GM18909 (cell line): ENCODE measurements around the gene PFAS.

Experiments
- ATAC-seq: cut with Tn5 transposase; IDR thresholded peaks from one replicate; pipeline ENCODE4 v1.9.1; 2021; ENCODE audit warnings: mild to moderate bottlenecking; ENCODE audit not compliant: unreplicated experiment, poor library complexity

PFAS gene

DNA sequence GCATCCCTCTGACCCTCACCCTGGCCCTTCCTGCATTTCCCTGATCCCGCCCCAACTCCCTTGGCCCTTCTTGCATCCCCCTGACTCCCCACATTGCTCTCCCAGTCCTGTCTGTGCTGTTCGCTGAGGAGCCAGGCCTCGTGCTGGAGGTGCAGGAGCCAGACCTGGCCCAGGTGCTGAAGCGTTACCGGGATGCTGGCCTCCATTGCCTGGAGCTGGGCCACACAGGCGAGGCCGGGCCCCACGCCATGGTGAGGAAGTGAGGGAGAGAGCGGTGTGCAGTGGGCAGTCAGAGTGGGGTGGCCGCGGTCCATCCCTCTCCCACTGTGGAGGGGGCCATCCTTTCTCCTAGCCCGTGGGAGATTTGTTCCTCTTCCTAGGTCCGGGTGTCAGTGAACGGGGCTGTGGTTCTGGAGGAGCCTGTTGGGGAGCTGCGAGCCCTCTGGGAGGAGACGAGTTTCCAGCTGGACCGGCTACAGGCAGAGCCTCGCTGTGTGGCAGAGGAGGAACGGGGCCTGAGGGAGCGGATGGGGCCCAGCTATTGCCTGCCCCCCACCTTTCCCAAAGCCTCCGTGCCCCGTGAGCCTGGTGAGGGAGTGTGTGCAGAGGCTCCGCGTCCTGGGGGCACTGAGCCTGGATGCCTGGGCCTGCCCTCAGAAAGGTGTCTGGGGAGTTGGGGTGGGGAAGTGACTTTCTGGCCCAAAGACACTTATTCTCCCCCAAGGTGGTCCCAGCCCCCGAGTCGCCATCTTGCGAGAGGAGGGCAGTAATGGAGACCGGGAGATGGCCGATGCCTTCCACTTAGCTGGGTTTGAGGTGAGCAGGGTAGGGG lies 17.8 kb downstream of the PFAS start:
- ATAC-seq: no peak

DNA sequence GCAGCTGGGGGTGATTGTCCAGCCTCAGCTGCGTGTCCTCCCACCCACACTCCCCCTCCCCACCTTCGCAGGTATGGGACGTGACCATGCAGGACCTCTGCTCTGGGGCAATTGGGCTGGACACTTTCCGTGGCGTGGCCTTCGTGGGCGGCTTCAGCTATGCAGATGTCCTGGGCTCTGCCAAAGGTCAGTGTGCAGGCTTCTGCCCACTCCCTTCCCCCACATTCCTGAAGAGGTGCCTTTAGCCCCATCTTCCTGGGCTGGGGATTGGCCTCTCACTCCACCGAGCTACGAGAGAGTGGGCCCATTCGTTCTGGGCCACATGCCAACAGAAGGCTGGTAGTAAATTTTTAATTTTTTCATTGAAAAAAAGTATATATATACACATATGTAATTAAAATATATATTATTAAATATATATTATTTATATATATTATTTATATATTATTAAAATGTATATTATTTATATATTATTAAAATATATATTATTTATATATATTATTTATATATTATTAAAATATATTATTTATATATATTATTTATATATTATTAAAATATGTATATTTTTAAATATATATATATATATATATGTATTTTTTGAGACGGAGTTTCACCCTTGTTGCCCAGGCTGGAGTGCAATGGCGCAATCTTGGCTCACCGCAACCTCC lies 18.5 kb downstream of the PFAS start:
- no peak for ATAC-seq

DNA sequence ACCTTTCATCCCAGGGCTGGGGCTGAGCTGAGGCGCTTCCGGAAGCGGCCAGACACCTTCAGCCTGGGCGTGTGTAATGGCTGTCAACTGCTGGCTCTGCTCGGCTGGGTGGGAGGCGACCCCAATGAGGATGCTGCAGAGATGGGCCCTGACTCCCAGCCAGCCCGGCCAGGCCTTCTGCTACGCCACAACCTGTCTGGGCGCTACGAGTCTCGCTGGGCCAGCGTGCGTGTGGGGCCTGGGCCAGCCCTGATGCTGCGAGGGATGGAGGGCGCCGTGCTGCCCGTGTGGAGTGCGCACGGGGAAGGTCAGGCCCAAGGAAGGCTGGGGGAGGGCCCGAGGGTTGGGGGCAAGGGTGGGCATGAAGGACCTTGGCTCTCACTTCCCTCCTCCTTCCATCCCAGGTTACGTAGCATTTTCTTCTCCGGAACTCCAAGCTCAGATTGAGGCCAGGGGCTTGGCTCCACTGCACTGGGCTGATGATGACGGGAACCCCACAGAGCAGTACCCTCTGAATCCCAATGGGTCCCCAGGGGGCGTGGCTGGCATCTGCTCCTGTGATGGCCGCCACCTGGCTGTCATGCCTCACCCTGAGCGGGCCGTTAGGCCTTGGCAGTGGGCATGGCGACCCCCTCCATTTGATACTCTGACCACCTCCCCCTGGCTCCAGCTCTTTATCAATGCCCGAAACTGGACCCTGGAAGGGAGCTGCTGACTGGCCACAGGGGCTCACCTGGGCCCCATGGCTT lies 19.6 kb downstream of the PFAS start:
- no peak for ATAC-seq

DNA sequence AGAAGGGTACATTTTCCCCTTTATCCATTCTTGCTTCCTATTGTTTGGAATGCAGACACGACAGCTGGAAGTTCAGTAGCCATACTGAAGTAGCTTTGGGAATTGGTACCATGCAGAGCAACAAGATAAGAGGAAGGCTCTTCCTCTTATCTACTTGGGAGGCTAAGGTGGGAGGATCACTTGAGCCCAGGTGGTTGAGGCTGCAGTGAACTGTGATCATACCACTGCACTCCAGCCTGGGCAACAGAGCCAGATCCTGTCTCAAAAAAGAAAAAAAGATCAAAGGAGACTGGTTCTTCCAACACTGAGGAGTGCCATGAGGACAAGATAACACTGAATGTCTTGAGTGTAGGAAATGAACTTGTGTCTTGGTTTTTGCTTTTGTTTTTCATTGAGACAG lies 23.3 kb downstream of the PFAS start:
- ATAC-seq: no peak

DNA sequence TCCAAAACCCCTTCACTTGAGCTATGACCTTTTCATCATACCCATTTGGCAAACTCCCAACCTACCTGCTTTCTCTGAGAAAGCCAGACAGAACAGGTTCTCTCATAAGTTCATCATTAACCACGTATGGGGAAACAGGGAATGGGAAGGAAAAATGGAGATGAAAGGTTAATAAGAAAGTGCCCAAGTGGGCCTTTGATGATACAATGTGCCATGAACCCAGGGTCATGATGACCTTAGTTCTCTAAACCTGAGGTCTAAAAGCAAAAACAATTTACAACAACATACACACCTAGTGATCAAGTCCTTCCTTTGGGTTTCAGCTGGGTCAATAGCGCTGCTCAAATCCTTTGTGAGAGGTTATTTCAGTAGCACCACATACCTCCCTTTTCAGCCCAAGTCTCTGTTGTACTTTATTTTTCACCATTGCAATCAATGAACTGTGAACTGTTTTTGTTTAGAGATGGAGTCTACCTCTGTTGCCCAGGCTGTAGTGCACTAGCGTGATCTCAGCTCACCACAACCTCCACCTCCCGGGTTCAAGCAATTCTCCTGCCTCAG lies 24.9 kb downstream of the PFAS start:
- ATAC-seq: no peak

DNA sequence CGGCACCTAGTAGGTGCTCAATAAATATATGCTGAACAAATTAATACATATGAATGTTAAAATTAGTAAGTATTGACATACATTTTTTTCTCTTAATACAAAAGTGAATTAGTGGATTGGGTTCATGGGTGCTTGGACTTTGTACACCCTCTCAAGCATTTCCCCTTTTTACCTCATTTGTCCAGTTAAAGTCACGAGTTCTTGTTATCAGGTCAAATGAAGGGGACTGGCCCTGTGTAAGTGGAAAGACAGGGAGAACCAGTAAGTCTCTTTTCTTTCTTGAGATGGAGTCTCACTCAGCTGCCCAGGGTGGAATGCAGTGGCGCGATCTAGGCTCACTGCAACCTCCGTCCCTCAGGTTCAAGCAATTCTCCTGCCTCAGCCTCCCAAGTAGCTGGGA lies 25.7 kb downstream of the PFAS start:
- no peak for ATAC-seq

DNA sequence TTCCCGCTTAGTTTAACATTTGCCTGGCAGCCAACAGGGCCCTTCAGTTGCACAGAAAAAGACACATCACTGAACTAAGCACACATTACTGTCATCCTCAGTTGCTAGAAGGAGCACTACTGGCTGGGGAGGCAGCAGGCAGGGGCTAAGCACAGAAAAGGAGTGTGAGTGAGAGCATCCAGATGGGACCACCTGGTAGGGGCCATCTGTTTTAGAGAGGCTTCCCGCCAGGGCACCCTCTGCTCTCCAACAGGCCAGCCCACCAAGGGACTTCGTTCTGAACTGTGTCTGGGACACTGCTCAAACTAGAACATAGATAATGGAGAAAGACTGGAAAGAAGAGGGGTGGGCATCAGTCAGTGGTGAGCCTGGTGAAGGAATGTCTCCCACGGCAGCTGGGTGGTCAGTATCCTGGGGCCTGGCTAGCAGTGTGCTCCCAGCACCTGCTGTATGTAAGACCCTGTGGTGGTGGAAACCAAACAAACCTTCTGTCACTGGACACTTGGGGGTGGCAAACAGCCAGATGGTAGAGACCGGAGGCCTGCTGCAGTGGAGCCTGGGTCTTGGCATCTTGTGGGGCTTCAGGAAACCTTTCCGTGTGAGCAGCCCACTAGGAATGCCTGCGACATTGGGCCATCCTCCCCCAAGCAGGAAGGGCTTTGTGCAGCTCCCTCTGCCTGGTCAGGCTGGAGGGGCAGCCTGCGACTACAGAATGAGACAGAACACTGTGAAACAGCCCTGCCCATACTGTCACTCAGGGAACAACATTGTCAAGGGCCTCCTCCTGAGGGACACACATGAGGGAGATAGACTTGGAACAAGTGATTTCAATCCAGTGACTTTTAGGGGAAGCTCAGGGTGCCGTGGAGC lies 26.6 kb downstream of the PFAS start:
- ATAC-seq: no peak

DNA sequence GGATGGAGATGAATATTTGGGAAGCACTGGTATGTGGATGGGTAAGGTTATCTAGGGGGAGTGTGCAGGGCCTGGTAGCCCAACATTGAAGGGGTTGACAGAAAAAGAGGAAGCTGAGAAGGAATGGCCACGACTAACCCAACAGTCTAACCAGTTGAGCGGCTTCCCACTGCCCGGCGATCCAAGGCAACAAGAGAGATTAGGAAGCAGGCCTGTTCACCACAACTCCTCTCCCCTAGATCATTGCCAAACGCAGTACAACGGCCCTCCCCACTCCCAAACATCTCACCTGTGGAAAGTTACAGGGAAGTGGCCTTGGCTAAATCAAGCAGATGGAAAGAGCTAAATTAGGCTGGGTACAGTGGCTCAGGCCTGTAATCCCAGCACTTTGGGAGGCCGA lies 28.2 kb downstream of the PFAS start:
- no peak for ATAC-seq

DNA sequence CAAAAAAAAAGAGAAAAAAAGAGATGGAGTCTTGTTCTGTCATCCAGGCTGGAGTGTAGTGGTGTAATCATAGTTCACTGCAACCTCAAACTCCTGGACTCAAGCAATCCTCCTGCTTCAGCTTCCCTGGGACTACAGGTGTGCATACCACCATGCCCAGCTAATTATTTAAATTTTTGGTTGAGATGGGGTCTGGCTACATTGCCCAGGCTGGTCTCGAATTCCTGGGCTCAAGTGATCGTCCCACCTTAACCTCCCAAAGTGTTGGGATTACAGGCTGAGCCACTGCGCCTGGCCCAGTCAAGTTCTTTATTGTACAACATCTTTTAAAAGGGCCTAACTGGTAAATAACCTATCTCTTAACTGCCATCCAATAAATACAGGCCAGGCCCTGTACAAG lies 33.3 kb downstream of the PFAS start:
- ATAC-seq: no peak

DNA sequence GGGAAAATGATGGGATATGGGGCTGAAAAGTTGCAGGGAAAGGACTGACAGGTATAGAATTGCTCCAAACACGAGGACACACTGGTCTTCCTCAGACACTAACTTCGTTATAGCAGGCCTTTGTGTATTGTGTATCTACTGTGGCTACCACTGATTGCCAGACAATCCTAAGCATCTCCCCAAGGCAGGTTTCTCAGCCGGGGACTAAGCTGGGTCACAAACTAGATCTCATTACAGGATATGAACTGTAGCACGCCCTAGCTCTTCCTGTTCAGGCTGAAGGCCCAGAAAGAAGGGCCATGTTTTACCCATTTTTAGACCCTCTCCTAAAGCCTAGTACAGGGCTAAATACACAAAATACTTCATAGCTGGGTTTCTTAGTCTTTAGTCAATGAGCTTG lies 34.3 kb downstream of the PFAS start:
- ATAC-seq: no peak

DNA sequence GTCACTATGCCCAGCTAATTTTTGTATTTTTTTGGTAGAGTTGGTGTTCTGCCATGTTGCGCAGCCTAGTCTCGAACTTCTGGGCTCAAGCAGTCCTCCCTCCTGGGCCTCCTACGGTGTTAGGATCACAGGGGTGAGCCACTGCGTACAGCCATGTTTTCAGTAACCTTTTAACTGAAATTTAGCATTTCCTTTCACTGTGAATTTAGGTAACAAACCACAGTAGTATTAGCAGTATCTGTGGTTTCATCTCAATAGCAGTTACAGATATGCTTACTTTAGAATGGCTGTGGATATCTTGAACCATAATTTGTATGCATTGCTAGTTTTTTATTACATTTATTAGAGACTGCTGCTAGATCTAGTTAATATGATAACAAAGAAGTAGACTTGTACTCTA lies 35.0 kb downstream of the PFAS start:
- no peak for ATAC-seq

DNA sequence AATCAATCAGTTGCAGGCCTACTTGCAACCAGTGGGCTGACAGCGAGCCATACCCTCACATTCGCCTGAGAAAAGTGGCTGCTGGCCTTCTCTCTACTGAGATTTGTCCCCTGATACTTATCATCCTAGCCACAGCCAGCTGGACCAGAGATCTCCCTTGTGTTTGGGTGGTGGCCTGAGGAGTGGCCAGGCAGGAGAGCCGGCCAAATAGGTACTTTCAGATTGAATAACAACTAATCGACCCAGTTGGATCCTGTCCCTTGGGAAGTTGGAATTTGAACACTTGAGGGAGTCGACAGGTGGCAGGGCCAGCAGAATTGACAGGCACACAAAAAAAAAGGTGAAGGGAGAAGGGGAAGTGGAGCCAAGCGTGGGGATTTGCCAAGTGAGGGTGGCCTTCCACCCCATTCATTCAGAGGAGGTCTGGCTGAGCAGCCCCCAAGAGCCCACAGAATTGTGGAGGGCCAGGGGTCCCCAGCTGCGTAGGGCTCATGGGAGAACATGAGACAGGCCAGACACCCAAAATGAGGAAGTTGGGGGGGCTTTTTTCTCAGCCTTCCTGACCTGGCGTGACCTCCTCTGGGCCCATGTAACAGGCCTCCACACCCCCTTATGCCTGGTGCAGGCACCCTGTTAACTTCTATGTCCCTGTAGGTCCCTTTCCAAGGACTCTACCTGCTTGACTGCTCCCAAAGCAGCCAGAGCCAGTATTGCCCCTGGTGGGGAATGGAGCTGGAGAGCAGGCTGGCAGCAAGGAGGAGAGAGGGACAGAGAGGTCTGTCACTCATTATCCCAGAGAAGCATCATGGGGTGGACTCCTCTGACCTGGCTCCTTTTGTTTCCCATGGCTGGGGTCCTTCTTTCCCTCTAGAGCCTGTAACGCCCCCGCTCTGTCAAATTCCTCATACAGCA lies 36.4 kb downstream of the PFAS start:
- ATAC-seq: no peak

DNA sequence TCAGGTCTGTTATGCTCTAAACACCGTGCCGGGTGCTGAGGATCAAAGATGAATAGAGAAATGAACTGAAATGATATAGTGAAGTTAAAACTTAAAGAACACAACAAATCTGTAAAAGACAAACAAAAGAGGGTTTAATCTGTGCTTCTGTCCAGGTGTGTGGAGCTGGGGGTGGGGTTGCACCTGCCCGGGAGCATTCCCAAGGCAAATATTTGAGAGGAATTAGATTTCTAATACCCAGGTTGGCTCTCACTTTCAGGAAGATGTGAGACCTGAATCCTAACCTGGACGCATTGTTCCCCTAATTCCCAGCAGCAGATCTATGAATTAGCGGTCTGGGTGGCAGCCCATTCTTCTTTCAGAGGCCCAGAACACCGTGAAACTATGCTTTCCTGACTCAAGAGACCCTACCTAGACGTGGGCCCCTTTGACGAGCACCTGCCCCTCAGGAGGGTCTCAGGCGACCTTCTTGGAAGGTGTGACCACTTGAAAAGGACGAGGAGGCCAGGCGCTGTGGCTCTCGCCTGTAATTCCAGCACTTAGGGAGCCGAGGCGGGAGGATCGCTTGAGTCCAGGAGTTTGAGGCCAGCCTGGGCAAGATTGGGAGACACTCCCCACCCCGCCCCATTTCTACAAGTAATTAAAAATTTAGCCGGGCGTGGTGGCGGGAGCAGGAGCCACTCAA lies 38.7 kb downstream of the PFAS start:
- ATAC-seq: no peak

DNA sequence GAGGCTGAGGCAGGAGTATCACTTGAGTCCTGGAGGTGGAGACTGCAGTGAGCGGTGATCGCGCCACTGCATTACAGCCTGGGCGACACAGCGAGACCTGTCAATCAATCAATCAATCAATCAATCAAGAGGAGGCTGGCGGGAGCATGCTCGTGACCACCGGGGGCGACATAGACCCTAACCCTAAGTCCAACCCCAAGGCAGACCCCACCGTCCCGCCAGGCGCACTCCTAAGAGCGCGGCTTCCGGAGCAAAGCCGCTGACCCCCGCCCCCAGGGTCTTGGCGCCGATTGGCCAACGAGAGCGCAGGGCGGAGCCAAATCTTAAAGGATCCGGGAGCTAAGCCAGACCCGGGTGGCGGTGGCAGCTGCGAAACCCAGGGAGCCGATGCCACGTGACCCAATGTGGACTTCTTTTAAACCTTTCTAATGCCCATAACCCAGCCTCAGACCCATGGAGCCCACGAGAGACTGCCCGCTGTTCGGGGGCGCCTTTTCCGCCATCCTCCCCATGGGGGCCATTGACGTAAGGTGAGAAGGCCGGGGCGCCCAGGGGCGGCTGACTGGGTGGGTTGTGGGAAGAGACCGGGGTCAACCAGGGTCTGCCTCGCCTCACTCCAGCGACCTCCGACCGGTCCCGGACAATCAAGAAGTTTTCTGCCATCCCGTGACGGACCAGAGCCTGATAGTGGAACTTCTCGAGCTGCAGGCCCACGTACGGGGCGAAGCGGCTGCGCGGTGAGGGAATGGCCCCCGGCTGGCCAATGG lies 39.4 kb downstream of the PFAS start, which contains the start of gene RANGRF:
TSS of gene RANGRF (plus strand) at position 335 of the 767 bp plus-strand sequence. CDS start at position 454, 119 bp downstream.
- ATAC-seq: peak; percentile 81

DNA sequence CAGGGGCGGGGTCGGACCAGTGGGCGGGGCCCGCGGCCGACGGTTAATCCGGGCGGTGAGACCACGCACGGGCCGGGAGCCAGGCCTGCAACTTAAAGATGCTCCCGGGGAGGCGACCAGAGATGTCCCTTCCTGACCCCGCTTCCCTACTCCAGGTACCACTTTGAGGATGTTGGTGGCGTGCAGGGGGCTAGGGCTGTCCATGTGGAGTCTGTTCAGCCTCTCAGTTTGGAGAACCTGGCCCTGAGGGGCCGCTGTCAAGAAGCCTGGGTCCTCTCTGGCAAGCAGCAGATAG lies 40.0 kb downstream of the PFAS start:
- no peak for ATAC-seq

DNA sequence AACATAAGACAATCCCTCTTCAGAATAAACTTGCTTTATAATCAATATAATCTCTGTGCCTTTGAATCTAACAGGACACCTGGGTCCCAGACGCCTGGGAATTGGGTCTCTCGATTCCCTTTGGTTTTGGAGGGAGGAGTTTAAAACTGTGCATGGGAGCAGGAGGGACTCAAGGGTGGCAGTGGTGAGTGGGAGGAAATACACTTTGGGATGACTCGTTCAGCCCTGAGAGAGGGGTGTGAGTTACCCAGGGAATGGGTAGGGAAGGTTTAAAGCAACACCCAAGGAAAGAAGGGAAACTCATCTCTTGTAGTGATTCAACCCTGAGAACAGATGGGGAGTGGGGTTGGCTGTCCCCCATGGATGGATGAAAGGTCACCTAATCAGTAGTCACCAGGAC lies 41.0 kb downstream of the PFAS start:
- ATAC-seq: no peak

DNA sequence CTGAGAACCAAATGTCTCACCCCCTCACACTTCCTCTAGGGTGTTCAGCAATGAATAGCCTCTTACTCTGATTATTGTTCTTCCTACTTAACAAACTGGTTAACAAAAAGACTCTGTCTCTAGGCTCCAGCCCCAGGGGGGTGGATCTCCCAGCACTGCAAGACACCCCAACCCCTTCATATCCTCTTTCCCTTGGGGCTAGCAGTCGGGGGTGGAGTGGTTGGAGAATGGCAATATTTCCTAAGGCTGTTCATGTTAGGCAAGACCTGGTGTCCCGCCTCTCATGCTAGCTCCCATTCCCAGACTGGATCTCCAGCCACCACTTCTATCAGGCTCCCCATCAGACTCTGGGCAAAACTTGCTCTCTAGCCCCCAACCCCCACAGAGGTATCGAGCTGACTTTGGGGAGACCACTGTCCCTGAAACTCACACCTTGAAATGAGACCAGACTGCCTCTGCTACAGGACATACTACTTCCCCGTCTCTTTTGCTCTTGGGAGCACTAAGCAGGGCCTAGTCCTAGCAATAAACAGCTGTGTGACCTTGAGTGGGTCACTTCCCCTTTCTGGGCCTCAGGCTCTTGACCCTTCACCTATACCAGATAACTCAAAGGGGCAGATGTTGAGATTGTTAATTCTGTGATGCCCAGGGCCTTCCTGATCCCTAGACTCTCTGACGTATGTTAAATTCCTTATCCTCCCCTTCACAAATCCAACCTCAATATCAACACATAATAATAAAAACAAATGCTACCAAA lies 43.7 kb downstream of the PFAS start:
- ATAC-seq: no peak
